ENCODE measurements around the gene CLEC4M. TPM values are rescaled to one million over a fixed set of nuclear protein-coding genes. Genes with fewer than 3 reads are reported as not detected.
A peak's percentile ranks its signal among the peaks of the same experiment; 100 is the strongest.

The CLEC4M gene
- total and polyA plus RNA-seq, 2 of the 8 experiments (the other 6 are each of a cell fraction or from before 2014, with no cell fraction given) = not detected

GRCh38 chr19:7799640-7800355, 36.8 kb downstream of the CLEC4M start (continued):
- no peak for TF ChIP-seq ATF2 (IDR thresholded peaks at IDR 0.05; ENCODE audit: low read length)
- peak; percentile 35; the same call in 1 of the 2 replicates for TF ChIP-seq CEBPB (IDR thresholded peaks at IDR 0.05; ENCODE audit: low read depth, low read length)
- peak; percentile 6; the same call in 1 of the 2 replicates for TF ChIP-seq MAFK (IDR thresholded peaks at IDR 0.05; ENCODE audit: low read depth, low read length)
- 0 out of 2 replicates have a peak, but pooled peaks have one; percentile 23 for TF ChIP-seq TEAD4 (IDR thresholded peaks at IDR 0.05; ENCODE audit: low read depth, low read length)

Data from H1 (cell line).